Occipital lobe (tissue), 2 donors: ENCODE results near the gene GRK5. TPM values are rescaled to one million over a fixed set of nuclear protein-coding genes. Genes with fewer than 3 reads are reported as not detected.
"Not testable (repeated sequence)": the region's sequence is repeated elsewhere in the genome, so short reads cannot be mapped to it uniquely, and the experiment has no call there.

Experiments used
- DNase-seq: peaks from one replicate; lab custom pipeline; 2025; lab: John Stamatoyannopoulos, UW
- total RNA-seq: library from RNA; depleted of rRNA; stranded (reverse); fragments of >200 nt; gene quantifications from one replicate; pipeline ENCODE4 v1.2.3, GENCODE V29; 2014

Gene GRK5
- total RNA-seq, 1 donor from 2014 or later: 17.3 TPM

- no peak for DNase-seq
These were observed 41.3 kb downstream of the GRK5 start for GRCh38 chr10:119248681-119249080.

- no peak for DNase-seq
These were observed 43.4 kb downstream of the GRK5 start for GRCh38 chr10:119250641-119251314.

GRCh38 chr10:119251315-119251708 is 43.9 kb downstream of the GRK5 start:
- no peak for DNase-seq

GRCh38 chr10:119252051-119252465 is 44.7 kb downstream of the GRK5 start:
- no peak for DNase-seq

GRCh38 chr10:119252470-119253151 is 45.2 kb downstream of the GRK5 start:
- no peak for DNase-seq

GRCh38 chr10:119253433-119254174 is 46.2 kb downstream of the GRK5 start:
- no peak for DNase-seq

- no peak for DNase-seq
These were observed 47.0 kb downstream of the GRK5 start for GRCh38 chr10:119254335-119254734.

GRCh38 chr10:119256030-119256429 is 48.7 kb downstream of the GRK5 start:
- DNase-seq: no peak

GRCh38 chr10:119256897-119257296 is 49.5 kb downstream of the GRK5 start:
- DNase-seq: no peak

GRCh38 chr10:119257899-119258419 is 50.6 kb downstream of the GRK5 start:
- no peak for DNase-seq

GRCh38 chr10:119259345-119259744 is 52.0 kb downstream of the GRK5 start:
- no peak for DNase-seq

GRCh38 chr10:119261016-119261415 is 53.6 kb downstream of the GRK5 start:
- DNase-seq: not testable (repeated sequence)

- DNase-seq: no peak
These were observed 56.7 kb downstream of the GRK5 start for GRCh38 chr10:119263951-119264617.

GRCh38 chr10:119265691-119266090 is 58.3 kb downstream of the GRK5 start:
- no peak for DNase-seq

- DNase-seq: no peak
These were observed 60.0 kb downstream of the GRK5 start for GRCh38 chr10:119267384-119267783.

- no peak for DNase-seq
These were observed 61.1 kb downstream of the GRK5 start for GRCh38 chr10:119268428-119268827.

GRCh38 chr10:119268871-119269506 is 61.6 kb downstream of the GRK5 start:
- DNase-seq: no peak

- no peak for DNase-seq
These were observed 62.4 kb downstream of the GRK5 start for GRCh38 chr10:119269737-119270136.

- DNase-seq: no peak
These were observed 63.5 kb downstream of the GRK5 start for GRCh38 chr10:119270762-119271366.

GRCh38 chr10:119272338-119272734 is 65.0 kb downstream of the GRK5 start:
- DNase-seq: not testable (repeated sequence)

GRCh38 chr10:119272736-119273135 is 65.4 kb downstream of the GRK5 start:
- no peak for DNase-seq
